HG03108 (cell line): ENCODE measurements around the gene PPM1J.

ENCODE experiments used
- ATAC-seq: cut with Tn5 transposase; IDR thresholded peaks from one replicate; pipeline ENCODE4 v1.9.1; 2021; ENCODE audit warnings: moderate library complexity; ENCODE audit not compliant: unreplicated experiment

PPM1J gene

GRCh38 chr1:112692681-112693080, 22.5 kb downstream of the PPM1J start:
- ATAC-seq, result no peak

DNA sequence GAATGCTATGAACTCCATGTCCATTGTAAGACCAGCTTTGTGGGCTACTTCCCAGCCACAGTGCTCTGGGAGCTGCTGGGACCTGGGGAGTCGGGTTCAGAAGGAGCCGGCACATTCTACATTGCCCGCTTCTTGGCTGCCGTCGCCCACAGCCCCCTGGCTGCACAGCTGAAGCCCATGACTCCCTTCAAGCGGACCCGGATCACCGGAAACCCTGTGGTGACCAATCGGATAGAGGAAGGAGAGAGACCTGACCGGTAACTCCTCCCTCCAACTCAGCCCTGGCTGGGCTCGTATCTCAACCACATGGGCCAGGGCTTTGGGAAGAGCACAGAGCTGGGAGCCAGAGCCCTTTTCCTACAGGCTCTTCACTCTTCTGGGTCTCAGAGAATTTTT, 25.3 kb downstream of the PPM1J start:
- no peak for ATAC-seq

DNA sequence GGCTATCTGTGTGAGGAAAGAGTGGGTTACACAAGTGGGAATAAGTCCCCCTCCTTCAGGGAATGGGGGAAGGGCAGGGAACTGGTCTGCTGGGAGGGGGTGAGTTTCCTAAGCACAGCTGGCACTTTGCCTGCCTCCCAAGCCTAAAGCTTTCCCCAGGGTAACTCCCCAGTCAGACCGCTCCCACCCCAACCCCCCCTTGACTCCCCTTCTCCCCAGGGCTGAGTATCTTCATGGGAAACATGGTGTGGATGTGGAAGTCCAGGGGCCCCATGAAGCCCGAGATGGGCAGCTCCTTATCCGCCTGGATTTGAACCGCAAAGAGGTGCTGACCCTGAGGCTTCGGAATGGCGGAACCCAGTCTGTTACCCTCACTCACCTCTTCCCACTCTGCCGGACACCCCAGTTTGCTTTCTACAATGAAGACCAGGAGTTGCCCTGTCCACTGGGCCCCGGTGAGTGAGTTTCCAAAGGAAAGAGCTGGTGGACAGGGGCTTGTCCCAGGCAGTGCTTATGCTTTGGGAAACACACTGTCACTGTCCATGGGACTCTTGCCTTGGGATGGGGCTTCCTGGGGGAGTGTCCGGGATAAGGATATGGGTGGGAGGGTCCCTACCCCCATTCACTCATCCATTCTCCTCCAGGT, 25.8 kb downstream of the PPM1J start:
- ATAC-seq, result no peak

DNA sequence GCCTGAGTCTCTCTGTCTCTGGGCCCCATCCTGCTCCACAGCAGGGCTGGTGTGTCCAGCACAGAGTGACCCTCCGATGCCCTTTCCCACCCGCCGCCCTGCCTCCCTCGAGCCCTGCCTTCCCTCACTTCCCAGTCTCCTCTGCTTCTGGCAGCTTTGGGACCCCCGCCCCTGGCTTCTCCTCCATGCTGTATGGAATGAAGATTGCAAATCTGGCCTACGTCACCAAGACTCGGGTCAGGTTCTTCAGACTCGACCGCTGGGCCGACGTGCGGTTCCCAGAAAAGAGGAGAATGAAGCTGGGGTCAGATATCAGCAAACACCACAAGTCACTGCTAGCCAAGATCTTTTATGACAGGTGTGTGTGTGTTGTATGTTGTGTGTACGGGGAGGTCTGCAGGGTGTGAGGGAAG, 26.3 kb downstream of the PPM1J start:
- ATAC-seq, result no peak

DNA sequence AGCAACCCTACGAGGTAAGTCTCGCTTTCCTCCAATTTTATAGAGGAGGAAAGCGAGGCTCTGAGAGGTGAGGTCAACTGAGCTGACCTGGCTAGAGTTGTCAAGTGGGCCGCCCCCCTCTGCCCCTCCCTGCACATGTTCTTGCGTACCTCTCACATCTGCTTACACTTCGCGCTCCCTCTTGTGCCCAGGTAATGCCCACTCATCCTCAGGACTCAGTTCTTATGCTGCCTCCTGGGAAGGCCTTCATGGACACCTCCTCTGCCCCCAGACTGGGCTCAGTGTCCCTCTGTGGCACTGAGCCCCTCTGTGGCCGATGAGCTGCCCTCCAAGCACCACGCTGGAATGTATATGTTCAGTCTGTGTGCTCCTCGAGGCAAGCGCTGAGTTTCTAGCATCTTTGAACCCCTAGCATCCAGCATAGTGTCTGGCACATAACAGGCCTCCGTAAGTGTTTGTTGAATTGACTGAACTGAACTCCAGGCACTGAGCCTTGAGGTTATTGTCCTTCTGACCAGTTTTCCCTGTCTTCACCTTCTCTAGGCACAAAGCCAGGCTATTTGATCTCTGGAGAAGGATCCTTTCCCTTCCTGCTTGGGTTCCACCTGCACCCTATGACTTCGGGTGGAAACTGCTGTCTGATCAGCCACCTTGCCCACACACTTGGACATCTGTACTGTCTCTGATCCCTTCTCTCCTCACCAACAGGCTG, 27.2 kb downstream of the PPM1J start:
- ATAC-seq, result no peak

GRCh38 chr1:112687361-112687760, 27.8 kb downstream of the PPM1J start:
- no peak for ATAC-seq

DNA sequence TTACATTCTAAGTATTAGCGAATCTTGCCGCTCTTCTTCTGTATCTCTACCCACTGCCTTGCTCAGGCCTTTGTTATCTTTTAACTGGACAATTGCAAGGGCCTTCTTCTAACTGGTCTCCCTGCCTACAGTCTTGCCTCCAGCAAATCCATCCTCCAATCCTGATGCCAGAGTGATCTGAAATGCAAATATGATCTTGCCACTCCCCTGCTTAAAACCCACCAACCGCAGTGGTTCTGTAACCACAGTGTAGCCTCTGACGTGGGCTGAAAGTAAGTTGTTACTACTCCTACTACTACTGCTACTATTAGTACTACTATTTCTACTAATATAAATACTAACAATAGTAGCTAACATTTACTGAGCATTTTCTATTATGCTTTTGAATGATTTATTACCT, 28.3 kb downstream of the PPM1J start:
- no peak for ATAC-seq

GRCh38 chr1:112686417-112686816, 28.7 kb downstream of the PPM1J start:
- no peak for ATAC-seq

DNA sequence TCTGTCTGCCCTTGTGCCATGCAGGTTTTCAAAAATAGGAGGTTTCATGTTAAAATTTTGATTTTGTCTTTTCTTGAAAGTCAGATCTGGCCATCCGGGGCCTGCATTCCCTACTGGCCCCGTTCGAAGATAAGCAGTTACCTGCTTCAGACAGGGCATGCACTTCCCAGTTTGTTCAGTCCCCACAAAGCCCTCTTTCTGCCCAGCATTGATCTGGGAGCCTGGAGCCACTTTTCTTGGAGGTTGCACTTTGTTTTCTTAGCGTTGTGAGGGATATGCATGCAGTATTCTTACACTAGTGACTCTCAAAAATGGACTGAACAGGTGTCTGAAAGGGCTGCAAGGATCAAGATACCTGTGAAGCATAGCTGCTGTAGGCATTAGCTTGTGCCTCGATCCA, 29.2 kb downstream of the PPM1J start:
- no peak for ATAC-seq

DNA sequence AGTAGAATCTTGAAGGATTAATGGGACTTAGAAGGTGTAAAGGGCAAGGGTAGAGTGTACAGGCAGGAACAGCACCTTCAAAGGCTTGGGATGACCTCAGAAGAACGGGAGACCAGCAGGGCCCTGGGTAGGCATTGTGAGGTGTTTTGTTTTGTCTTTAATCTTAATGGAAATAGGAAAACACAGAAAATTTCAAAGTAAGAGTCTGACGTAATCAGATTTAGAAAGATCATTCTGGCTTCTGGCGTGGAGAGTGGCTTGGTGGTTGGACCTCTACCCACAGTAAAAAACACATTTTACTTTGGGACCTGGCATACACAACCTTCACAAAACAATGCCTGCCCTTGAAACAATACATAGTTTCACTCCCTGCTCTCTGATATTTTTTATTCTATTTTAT, 36.5 kb downstream of the PPM1J start:
- no peak for ATAC-seq

DNA sequence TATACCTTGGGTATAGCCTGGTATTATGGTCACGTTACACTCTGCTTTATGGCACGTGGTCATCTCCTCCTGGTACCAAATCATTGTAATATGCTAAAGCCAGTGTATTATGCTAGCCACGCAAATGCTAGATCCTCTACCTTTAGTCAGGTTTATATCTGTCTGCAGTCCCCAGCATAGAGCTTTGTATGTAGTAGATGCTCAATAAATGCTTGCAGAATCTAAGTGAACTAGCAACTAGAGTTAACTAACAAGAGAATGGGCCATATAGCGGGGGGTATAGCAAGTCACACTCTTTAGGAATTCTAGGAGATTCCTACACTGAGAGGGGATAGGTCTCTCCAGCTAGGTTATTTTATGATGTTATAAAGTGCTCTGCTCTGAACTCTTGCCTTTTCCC, 37.6 kb downstream of the PPM1J start:
- no peak for ATAC-seq

DNA sequence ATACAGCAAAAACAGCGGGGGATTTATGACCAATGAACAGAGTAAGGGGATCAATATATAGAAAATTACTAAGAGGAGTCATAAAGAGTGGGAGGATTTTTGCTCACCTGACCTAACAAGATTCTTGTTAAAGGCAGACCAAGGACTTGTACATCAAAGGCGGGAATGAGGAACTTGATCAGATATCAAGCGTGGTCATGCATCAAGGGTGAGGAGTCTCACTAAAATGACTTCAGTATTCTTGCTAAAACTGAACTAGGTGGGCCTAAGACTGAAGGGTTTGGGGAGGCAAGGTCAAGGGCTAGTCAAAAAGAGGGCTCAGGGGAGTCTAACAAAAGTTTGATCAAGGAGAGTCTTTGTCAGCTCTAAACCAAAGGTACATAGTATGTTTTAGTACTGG, 38.6 kb downstream of the PPM1J start:
- no peak for ATAC-seq

DNA sequence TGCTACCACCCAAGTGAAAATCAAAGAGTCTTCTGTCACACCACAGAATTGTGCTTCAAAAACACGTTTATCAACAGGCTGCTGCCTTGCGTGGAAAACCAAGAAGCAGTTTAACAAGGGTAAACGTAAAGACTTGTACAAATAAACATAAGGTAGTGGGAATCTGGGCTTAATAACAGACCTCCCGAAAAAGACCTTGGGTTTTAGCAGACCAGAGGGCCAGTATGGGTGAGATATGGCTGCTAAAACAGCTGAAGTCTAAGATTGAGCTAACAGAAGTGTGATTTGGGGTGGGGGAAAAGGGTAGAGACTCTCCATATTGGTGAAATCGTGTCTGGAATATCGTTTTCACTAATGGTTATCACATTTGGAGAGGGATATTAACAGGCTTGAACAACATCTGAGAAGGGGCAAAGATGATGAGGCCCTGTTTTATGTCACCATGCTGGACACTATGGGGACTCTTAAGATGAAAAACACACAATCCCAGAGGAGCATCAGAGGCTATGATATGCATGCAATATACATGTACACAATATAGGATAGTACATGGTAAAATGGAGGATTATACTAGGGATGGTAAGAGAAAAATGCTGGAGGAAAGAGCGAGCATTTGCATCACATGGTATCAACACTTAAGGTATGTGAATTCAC, 39.3 kb downstream of the PPM1J start:
- ATAC-seq, result no peak

DNA sequence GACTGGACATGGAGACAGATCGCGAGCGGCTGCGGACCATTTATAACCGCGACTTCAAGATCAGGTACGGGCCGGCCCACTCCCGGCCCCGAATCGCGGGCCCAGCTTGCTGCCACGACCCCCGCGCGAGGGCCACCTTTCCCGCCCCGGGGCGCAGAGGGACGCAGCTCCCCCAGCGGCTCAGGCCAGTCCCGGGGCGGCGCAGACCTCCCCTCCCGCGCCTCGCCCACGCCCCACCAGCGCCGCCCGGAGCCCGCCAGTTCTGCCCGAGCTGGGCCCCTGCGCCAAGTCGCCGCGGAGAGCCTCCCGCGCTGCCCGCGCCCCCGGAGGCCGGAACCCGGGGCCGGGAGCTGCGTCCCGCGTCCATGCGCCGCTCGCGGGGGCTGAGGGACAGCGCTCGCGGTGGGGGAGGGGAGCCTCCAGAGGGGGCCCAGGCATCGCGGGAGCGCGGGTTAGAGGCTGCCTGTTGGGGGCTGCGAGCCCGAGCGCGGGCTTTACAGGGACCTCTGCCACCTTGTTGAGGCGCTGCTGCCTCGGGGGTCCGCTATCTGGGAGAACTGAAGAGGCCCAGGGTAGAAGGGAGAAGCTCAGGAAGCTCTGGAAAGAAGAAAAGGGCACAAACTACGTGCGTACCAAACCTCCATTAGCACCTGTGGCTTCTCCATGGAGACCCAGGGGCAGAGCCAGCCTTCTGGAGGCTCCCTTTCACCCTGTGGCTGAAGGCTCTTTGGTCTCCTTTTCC, 40.0 kb downstream of the PPM1J start:
- ATAC-seq, result peak; percentile 32

DNA sequence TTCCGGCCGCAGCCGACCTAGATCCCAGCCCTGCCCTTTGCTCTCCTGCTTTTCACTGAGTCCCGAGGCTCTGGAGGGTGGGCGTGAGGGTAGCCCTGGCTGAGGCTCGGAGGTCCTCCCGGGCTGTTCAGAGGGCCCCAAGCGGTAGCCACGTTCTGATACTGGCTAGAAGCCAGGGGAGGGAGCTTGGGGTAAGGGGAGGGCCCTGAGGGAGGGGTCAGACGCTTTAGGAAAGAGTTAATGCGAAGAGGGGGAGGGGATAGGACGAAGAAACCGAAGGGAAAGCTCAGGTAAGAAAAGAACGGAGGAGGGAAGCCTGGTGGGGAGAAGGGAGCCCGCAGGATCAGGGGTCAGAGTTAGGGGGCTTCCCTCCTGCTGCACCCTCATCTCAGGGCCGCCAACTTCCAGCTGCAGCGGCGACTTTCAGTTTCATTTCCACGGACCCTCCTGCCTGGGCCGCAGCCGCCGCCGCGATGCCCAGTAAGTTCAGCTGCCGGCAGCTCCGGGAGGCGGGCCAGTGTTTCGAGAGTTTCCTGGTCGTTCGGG, 40.6 kb downstream of the PPM1J start, which contains the start of gene MOV10:
Gene MOV10 (plus strand): TSS at position 220 of the 546 bp plus-strand sequence. CDS start 254 bp downstream, at position 474.
- peak; percentile 39 for ATAC-seq

- no peak for ATAC-seq
Measured at GRCh38 chr1:112673592-112674439, 41.3 kb downstream of the PPM1J start.

GRCh38 chr1:112672842-112673241, 42.3 kb downstream of the PPM1J start:
- no peak for ATAC-seq

- no peak for ATAC-seq
Measured at GRCh38 chr1:112672009-112672408, 43.1 kb downstream of the PPM1J start.

- no peak for ATAC-seq
Measured at GRCh38 chr1:112666946-112667345, 48.2 kb downstream of the PPM1J start.

DNA sequence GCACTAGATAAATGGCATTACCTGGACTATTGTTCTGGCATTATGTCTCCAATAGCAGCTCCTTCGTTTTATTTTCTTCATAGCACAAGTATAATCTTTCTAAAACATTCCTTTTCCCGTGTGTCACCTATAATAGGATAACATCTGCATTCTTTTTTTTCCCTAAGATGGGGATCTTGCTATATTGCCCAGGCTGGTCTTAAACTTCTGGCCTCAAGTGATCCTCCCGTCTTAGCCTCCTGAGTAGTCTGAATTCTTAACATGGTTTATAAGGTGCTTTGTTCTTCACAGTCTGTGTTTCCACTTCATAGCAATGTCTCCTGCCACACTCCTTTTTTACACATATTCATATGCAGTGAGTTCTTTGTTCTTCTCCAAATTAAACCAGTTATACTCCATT, 49.3 kb downstream of the PPM1J start:
- no peak for ATAC-seq
